ENCODE results near the gene SYT5.
"Not testable (repeated sequence)": the region's sequence is repeated elsewhere in the genome, so short reads cannot be mapped to it uniquely, and the experiment has no call there.

The SYT5 gene

DNA sequence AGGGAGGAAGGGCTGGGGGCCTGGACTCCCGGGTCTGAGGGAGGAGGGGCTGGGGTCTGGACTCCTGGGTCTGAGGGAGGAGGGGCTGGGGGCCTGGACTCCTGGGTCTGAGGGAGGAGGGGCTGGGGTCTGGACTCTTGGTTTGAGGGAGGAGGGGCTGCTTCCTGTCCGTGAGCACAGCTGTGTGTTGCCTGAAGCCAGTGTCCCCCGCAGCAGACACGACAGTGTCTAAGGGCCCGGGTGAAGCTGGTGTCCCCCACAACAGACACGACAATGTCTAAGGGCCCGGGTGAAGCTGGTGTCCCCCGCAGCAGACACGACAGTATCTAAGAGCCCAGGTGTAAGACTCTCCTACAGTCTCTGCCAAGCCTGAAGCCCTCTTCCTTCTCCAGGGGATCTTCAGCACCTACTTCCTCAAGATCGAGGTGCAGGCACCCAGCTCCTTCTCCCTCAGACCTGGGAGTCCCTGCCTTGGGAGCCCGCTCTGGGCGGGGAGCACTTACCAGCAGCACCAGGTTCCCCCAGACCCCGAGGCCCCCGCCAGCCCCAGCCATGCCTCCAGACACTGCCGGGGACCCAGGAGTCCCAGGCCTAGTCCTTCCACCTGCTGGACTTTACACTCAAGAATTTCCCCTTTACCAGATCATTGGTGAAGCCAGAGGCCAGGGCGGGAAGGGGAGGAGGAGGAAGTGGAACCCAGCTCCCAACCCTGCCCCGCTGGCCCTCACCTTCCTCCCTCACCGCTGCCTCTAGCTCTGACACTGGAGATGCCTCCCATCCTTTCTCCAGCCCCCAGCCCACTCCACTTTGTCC lies 29.0 kb upstream of the SYT5 start, which contains the start of gene PTPRH:
Gene PTPRH, minus strand, starts transcription at position 622 of the 813 bp plus-strand sequence. Its CDS starts 68 bp downstream, at position 554.
- DNase-seq (ENCODE audit: low read depth), result no peak

DNA sequence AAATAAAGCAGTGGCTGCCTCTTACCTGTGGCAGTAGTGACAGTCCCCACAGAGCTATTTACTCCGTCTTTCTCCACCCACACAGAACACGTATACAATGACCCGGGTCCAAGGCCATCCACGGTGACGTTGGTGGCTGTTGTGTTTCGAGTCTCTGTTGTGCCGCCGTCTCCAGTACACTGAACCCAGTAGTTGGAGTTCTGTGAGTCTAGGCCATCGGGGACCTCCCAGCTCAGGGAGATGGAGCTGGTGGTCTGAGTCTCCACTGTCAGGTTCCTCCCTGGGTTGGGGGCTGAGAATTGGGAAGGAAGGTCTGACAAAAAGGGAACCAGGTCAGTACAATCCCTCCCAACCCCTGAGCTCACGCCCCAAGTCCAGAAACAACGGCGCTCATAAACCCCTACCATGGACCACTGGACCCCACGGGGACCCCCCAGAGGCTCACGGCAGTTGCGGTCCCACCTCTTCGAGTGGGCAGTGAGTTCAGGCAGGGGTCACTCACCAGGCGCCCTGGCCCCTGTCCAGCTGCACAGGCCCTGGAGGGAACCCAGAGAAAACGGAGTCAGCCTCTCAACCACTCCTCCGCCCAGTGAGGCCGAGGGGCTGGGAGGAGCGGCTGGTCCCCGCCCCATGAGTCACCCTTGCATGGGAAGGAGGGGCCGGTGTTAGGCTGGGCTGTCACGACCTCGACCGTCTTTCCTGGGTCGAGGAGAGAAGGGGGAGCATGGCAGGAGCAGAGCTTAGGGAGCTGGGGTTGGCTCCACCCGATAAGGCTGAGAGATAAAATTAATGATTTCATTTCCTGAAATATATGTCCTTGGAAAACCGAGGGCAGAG lies 26.8 kb upstream of the SYT5 start:
- DNase-seq (ENCODE audit: low read depth), result peak; percentile 74

DNA sequence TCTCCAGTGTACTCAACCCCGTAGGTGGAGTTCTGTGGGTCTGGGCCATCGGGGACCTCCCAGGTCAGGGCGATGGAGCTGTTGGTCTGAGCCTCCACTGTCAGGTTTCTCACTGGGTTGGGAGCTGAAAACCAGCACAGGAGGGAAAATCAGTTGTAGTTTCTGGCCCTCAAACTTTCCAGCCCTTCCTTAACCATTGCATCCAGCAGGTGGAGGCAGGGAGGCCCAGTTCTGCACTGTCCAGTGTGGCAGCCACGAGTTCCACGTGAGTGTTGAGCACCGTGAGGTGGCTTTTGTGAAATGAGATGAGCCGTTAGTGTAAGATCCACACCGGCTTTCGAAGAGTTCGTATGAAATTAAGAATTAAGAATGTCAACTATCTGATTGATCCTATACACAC lies 22.1 kb upstream of the SYT5 start:
- not testable (repeated sequence) for DNase-seq (ENCODE audit: low read depth)

DNA sequence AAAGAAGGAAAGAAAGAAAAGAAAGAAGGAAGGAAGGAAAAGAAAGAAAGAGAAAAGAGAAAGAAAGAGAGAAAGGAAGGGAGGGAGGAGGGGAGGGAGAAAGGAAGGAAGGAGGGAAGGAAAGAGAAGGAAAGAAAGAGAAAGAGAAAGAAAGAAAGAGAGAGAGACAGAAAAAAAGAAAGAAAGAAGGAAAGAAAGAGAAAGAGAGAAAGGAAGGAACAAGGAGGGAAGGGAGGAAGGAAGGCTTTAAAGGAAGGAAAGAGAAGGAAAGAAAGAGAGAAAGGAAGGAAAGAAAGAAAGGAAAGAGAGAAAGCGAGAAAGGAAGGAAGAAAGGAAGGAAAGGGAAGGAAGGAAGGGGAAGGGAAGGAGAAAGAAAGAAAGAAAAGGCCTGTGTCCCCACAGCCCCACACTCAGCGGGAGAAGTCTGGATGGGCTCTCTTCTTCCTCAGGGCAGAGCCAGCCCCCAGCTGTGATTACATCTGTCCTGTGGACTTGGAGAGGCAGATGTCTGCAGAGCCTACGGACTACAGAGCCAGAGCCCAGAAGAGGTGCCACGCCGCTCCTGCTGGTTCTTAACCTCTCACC lies 19.6 kb upstream of the SYT5 start:
- no peak for DNase-seq (ENCODE audit: low read depth)

DNA sequence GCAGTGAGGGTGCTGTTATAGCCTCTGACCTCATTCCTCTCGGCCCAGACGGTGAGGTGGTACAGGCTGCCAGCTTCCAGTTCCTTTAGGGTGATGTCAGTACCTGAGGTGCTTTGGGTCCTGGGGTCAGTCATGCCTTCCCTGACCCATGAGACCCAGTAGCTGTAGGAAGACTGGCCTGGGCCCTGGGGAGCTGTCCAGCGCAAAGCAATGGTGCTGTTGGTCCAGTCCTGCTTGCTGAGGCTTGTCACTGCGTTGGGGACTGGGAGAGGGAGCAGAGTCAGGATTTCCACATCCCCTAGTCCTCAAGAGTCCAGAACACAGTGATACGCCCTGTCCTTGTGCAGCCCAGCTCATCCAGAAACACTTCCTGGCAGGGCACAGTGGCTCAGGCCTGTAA lies 18.6 kb upstream of the SYT5 start:
- DNase-seq (ENCODE audit: low read depth), result no peak

DNA sequence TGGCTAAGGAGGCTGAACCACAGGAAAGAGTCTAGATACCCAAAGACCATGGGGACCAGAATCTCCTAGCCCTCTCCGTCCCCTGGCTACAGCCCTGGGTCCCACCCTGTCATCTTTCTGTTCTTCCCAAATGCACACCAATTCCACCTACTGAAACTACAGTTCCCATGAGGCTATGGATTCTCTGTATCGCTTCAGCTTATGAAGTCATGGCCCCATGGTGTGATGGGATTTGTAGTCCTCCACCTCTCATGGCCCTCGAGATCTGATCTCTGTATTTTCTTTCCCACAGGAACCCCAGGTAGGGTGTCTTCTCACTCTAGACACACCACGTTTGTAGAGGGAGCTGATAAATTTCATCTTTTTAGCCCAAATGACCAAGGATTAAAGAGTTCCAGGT lies 17.4 kb upstream of the SYT5 start:
- DNase-seq (ENCODE audit: low read depth), result no peak

DNA sequence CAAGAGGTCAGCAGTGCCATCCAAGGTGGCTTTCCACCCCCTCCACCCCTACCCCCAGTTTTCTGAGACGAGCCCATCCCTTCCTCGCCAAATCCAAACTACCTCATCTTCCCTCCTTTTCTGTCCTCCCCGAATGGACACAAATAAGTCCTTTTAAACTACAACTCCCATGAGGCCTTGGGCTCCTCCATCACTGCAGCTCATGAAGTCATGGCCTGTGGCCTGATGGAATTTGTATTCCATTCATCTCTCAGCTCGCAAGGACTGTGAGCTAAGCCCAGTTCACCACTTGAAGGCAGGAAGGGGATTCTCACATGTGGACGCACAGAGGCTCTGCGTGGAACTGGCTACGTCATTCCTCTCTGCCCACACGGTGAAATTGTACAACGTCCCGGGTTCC lies 16.7 kb upstream of the SYT5 start:
- DNase-seq (ENCODE audit: low read depth), result no peak

DNA sequence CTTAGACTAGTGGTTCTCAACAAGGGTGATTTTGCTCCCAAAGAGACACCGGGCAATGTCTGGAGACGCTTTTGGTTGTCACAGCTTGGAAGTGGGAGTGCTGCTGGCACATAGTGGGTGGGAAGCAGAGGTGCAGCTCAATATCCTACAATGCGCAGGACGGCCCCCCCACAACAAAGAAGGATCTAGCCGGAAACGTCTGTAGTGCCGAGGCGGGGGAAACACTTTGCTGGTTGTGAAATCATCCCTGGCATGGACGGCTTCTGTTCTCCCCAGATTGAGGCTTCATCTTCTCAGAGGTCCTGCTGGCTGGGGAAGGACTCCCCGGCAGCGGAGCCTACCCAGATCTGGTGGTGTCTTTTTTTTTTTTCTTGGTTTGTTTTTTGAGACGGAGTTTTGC lies 13.4 kb upstream of the SYT5 start:
- no peak for DNase-seq (ENCODE audit: low read depth)

DNA sequence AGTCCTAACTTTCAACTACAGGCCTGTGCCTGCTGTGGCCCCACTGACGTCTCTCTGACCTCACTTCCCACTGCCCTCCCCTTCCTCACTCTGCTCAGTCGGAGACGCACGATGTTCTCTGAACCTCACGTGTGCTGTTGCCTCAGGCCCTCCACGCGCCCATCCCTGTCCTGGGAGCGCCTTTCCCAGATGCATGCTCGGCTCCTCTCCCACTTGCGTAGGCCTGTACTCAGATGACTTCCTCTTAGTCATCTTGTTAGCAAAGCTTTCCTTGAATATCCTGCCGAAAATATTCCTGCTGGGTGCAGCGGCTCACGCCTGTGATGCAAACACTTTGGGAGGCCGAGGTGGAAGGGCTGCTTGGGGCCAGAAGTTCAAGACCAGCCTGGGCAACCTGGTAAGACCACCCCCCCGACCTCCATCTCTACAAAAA lies 9.3 kb upstream of the SYT5 start:
- DNase-seq (ENCODE audit: low read depth), result peak; percentile 85

DNA sequence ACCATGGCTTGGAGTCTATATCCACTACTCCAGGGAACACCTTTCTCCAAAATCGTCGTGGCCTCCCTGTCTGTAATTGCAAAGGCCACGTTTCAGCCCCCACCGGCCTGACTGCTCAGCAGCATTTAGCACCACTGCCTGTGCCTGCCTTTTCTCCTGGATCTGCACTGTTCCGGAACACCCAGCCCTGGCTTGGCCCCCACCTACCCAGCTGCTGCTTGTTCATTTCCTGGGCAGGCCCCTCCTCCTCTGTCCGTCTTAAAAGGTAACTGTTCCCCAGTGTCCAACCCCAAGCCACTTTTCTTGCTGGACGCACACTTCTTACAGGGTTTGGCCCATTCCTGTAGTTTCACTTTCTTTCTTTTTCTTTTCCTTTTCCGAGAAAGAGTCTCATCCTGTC lies 8.5 kb upstream of the SYT5 start:
- no peak for DNase-seq (ENCODE audit: low read depth)

DNA sequence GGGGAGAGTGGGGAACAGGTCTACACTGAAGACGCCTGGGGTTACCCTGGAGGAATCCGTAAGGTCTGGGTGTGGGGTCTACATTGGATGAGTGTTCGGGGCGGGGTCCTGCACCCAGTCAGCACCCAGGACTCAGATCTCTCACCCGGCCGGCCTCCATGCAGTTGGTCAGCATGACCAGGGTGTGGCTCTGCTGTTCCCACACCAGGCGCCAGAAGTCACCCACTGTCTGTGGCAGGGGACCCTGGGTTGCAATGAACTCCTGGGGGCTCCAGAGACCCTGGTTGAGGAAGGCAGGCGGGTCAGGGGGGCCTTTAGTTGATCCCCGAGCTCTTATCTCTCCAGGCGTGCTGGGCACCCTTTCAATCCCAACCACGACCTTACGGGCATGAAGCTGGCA lies 6.0 kb upstream of the SYT5 start:
- no peak for DNase-seq (ENCODE audit: low read depth)

DNA sequence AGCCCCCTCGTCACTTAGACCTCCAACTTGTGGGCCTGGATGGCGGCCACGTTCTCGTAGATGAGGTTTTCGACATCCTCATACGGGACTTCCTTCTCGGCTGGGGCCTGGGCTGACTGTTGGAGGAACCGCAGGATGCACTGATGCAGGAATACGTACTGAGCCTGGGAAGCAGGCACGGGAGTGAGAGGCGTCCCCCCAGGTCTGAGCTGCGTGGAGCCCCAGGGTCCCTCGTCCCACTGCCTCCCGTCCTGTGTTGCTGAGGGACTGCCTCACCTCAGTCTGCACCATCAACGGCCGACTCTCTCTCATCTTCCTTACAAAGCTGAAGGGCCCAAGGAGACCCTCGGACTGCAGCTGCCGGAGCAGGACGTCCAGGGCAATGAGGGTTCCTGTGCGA lies 1.7 kb upstream of the SYT5 start:
- no peak for DNase-seq (ENCODE audit: low read depth)

DNA sequence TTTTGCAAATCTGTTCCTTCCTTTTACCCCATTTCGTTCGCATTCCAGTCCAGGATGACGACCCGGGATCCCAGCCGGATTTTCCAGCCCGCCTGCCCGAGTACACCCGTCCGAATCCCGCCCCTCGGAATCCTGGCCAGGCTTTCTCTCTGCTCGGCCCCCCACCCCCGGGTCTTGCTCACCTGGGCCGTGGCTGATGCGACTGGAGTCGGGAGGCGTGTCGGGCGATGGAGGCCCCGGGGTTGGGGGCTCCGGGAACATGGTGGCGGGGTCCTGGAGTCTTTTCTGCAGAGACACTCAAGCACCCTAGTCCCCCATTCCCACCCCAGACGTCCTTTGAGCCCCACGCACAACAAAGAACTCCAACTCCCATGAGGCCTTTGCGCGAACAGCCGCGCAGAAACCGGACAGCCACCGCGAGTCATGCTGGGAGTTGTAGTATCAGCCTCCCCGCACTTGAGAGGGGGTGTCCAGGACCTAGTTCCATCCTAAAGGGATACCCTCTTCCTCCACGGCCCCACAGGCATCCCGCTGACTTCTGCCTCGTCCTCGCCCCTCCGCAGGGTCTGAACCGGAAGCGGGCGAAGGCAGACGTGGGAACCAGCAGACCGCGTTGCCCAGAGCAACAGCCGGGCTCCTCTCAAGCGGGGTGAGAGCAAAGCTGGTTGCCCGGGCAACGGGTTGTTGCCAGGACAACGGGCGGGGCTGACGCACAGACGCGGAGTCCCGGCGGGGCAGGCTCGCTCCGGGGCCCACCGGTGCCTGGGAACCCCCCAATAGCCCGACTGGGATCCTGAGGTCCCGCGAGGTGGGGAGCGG lies 1.1 kb downstream of the SYT5 start:
- peak; percentile 61 for DNase-seq (ENCODE audit: low read depth)

DNA sequence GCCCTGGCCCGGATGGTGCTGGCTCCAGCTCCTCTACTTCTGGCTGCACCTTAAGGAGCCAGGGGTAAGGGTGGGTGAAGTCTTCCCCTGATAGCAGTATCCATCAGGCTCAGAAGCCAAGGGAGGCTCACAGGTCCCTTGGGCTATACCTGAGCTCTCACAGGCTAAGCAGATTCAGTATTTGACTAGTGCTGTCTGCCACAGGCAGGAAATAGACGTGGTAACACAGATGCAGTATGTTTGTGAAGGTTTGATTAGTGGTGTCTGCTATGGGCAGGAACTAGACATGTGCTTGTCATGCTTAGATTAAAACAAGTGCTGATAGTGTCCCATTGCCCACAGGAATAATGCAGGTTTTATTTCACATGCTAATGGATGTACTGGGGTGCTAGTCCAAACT lies 4.0 kb downstream of the SYT5 start:
- DNase-seq (ENCODE audit: low read depth), result no peak

DNA sequence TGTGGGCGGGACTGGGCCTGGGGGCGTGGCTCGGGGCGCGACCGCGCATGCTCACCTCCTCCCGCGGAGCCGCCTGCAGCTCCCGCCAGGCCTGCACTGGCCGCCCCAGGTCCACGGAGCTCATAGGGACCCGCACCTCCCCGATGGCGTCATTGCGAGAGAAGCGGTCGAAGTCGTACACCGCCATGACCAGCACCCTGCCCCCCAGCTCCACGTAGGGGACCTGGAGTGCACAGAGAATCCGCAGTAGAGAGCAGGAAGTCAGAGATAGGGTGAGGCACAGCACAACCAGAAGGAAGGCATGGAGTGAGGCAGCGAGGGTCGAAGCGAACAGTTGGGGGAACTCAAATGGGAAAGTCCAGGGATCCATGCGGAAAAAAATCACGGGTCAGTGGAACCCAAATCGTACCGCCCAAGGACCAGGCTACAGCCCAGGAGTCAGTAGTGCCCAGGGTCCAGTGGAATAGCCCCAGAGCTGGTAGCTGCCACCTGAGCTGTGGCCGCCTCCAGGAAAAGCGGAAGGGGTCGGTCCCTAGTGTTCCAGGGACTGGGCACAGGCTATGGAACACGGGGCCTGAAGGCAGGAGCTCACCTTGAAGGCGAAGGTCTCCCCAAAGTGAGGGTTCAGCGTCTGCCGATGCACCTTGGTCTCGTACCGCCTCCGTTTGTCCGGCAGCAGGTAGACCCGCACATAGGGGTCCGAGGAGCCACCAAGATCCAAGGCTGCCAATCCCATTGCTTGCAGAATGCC lies 4.8 kb downstream of the SYT5 start:
- no peak for DNase-seq (ENCODE audit: low read depth)

DNA sequence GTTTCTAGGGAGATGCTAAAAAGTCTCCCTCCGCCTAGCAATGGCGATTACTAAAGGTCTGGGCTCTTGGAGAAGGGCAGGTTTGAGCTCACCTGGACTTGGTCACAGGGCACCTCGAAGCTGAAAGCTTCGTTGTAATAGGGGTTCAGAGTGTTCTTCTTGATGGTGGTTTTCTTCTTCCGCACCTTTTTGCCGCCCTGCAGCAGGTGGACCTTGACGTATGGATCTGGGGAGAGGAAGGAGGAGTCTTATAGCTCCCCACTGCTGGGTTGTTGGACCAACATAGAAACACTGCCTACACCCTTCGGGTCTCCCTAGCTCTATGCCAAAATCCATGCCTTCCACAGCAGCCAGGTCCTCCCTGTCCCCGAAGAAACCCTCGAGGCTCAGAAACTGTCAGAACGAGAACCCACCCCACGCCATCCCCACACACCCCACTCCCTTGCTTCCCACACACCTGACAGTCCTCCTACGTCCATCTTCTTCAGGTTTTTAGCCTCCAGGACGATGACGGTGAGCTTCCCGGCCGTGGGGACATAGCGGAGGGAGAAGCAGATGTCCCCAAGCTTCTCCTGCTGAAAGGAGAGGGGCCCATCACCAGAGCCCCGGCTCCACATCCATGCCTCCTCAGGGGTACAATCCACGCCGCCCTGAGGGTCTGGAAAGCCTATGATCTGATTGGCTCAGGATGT lies 5.5 kb downstream of the SYT5 start:
- no peak for DNase-seq (ENCODE audit: low read depth)

DNA sequence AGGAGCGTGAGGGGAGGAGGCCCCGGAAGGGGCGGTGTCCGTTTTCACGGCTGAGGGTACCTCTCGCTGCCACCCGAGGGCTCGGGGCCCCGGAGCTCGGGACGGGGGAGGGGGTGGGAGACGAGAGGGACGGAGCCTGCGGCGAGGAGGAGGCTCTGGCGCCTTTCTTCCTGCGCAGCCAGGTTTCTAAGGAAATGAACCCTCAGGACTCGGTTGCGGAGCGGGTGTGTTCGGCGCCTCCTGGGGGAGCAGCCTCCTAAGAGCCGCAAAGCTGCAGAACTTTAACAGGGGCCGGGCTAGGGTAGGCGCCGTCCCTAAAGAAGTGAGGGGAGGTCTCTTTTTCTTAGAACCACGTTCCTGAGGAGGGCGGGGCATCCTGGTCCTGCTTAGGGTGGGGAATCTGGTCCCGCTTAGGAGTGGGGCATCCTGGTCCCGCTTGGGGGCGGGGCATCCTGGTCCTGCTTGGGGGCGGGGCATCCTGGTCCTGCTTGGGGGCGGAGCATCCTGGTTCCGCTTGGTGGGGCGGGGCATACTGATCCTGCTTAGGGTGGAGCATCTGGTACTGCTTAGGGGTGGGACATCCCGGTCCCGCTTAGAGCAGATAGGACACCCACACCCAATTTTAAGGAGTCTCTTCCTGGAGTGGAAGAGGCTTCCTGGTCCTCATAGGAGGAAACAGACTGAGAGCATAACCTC lies 6.2 kb downstream of the SYT5 start:
- DNase-seq (ENCODE audit: low read depth), result peak; percentile 45

DNA sequence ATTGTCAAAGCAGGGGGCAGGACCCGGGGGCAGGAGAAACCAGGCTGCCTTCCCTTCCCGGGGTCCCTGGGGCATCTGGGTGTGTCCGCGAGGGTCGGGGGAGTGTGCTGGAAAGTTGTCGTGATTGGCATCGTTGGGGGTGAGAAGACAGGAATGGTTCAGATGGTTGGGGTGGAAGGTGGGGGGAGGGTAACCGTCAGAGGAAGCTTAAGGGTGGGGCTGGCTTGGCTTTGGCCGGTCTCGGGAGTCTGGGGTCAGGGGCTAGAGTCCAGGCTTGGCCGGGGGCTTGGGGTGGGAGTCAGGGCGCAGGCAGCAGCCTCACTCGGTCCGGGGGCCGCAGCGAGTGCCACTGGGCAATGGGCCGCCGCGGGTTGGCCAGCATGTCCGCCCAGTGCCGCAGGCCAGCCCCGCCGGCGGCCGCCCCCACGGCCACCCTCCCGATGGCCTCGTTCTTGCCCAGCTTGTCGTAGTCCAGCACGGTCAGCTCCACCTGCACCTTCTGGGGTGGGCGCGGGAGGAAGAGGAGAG lies 6.8 kb downstream of the SYT5 start:
- DNase-seq (ENCODE audit: low read depth), result no peak

DNA sequence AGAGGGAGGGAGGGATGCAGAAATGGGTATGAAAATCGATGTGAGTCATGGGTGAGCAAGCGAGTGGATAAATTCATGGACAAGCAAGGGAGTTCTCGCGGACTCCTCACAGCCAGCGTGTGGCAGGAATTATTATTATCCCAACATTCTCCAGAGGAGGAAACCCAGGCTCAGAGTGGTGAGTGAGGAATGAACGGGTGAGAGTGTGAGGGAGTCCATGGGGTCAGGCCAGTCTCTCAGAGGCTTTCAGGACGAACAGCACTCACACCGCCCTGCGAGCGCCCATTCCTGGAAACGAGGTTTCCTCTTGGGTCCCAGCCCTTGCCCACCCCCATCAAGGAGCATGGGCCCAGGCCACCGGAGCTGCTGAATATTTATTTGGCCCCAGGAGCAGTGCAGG lies 7.3 kb downstream of the SYT5 start:
- DNase-seq (ENCODE audit: low read depth), result no peak

DNA sequence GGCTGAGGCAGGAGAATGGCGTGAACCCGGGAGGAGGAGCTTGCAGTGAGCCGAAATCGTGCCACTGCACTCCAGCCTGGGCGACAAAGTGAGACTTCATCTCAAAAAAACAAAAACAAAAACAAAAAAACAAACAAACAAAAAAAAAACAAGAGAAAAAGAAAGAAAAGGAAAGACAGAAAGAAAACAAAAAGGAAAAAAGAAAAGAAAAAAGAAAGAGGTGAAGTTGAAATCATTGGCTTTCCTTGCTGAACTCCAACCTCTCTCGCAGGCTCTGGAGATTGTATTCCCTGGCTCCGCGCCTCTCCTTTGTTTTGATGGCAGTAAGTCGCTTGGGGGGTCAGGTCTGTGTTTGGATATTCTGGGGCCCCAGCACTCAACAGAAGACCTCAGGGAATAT lies 7.8 kb downstream of the SYT5 start:
- not testable (repeated sequence) for DNase-seq (ENCODE audit: low read depth)
